ENCODE data around the gene HHAT.

DNA sequence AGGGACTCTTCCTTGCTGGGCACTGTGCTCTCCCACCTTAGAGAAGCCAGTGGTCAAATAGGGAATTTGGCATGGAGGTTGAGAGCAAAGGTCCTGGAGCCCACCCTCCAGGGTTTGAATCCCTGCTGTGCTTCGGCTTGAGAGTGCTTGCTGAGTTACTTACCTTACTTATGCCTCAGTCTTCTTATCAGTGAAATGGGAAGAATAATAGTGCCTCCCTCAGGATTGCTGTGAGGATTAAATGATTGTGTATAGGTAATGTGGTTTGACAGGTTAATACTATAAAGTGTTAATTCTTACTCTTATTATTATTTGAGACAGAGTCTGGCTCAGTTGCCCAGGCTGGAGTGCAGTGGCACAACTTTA is 79.2 kb downstream of the HHAT start:
- TF ChIP-seq, protein P1, sequence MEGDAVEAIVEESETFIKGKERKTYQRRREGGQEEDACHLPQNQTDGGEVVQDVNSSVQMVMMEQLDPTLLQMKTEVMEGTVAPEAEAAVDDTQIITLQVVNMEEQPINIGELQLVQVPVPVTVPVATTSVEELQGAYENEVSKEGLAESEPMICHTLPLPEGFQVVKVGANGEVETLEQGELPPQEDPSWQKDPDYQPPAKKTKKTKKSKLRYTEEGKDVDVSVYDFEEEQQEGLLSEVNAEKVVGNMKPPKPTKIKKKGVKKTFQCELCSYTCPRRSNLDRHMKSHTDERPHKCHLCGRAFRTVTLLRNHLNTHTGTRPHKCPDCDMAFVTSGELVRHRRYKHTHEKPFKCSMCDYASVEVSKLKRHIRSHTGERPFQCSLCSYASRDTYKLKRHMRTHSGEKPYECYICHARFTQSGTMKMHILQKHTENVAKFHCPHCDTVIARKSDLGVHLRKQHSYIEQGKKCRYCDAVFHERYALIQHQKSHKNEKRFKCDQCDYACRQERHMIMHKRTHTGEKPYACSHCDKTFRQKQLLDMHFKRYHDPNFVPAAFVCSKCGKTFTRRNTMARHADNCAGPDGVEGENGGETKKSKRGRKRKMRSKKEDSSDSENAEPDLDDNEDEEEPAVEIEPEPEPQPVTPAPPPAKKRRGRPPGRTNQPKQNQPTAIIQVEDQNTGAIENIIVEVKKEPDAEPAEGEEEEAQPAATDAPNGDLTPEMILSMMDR (conservative IDR thresholded peaks at IDR 0.05): no peak
- TF ChIP-seq ZFX (IDR thresholded peaks at IDR 0.05): no peak
